GM21381 (cell line): Measurements from ENCODE around the gene PTGDR.

ENCODE experiments used
- ATAC-seq: cut with Tn5 transposase; IDR thresholded peaks from one replicate; pipeline ENCODE4 v1.9.1; 2021; ENCODE audit warnings: mild to moderate bottlenecking, moderate library complexity; ENCODE audit not compliant: unreplicated experiment

The PTGDR gene

GRCh38 chr14:52307905-52308304 is 40.4 kb downstream of the PTGDR start:
- no peak for ATAC-seq

- no peak for ATAC-seq
These were observed 43.0 kb downstream of the PTGDR start for GRCh38 chr14:52310541-52310940.

DNA sequence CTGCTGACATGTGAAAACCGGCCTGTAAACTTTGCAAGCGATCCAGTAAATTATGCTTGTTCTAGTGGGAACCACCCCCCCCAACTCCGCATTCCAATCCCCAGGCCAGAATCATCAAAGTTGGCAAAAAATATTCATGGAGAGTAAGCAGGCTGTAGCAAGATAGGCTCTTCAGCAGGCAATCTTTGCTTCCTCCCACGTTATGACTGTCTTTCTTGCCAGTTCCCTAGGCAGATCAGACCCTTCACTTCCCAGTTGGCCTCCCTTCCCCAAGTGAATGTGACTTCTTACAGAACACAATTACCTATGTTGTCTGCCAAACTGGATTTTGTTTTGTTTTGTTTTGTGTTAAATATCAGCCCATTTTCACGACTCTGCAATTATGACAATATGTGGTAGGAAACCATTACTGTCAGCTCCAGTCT is 45.4 kb downstream of the PTGDR start:
- no peak for ATAC-seq

DNA sequence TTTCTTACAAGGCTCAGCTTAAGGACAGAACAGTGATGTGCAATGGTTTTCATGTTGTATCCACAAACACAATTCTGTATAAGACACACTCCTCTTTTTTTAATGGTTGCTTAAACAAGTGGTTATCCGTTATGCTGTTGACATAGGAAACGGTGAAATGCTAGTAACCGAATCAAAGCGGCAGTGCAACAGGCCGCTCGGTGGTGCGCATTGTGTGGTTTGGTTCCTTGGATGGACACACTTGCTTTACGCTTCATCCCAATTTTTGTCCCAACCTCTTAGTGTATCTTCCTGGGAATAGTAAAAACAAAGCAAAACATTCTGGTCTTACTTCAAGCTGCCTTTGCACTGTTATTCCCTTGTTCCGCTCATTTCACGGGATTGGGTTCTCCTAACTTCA is 46.0 kb downstream of the PTGDR start:
- no peak for ATAC-seq

- peak; percentile 51 for ATAC-seq
These were observed 46.6 kb downstream of the PTGDR start, which contains the start of gene PTGER2 for GRCh38 chr14:52313903-52314594. TSS of gene PTGER2 (plus strand) at chr14:52314312. CDS start at chr14:52314549, 237 bp downstream.

- no peak for ATAC-seq
These were observed 47.3 kb downstream of the PTGDR start for GRCh38 chr14:52314595-52315354.

DNA sequence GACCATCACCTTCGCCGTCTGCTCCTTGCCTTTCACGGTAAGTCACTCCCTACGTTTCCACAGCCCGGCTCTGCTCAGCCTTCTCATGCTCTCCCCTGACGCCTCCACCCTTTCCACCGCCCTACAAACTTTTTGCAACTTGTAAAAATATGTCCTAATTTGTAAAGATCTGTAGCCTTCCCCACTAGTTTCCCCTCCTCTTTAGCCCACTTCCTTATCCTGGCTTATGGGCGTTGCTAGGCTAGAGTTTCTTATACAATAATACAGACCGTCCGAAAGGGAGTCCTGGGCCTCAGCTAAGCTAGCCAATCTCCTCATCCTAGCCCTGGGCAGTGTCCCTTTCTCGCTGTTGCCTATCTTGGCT is 47.8 kb downstream of the PTGDR start:
- no peak for ATAC-seq

DNA sequence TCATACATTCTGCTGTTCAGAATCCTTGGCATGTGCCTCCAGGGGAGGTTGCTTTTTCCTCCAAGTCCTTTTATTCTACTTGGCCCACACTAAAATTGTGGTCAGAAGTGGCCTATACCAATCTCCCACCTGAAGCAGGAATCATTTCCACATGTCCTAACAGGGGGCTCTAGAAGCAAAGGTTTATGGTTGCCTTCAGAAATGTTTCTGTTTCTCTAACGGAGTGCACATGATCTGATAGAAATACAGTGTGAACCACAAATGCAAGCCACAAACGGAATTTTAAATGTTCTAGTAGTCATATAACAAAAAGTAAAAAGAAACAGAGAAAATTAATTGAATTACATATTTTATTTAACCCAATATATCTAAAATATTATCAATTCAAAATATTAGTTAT is 50.6 kb downstream of the PTGDR start:
- ATAC-seq: no peak

DNA sequence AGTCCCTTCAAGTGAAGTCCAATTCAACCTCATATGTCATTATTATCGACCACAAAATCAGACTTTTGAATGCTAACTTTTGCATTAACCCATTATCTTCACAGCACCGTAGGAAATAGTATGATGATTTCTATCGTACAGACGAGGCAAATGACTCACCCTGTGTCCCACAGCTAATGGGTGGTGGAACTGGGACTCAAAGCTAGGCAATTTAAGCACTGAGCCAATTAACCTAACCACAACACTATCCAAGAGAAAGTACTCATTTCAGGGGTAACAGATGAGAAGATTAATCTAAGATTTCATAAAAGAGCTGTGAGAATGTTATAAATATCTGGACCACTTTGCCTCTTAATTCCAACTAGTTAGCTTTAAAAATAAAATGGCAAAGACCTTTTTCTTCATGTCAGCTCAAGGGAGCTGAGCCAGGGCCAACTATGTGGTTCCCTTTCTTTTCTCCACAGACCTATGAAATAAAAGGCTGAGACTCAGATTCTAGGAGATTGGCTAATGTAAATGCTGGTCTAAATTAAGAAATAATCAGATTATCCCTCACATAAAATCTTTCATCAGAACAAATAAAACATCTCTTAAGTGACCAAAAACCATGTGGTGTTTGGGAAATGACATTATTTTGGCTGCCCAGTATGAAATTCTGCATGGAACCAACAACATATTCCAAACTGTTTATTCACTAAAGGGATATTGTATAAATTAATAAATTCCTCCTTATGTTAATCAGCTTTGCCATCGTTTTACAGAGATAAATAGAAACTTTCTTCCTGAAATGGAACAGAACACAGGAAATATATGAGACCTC is 51.5 kb downstream of the PTGDR start:
- no peak for ATAC-seq

GRCh38 chr14:52319919-52320318 is 52.4 kb downstream of the PTGDR start:
- no peak for ATAC-seq

DNA sequence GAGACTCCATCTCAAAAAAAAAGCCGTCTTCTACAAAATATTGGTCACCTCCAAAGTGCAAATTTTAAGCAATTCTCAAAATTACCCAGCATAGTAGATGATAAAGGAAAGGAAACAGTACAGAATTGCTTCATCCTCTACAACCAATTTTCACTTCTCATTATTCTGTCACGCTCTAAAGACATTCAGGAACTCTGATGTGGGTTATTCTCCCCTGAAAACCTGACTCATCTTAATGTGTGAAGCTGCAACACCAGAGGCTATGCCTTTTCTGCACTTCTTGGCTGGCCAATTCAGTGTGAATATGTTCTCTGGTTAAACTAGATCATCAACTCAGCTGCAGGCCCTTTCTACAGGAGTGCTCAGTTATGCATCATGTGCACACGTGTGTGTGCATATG is 57.6 kb downstream of the PTGDR start:
- peak; percentile 94 for ATAC-seq

GRCh38 chr14:52325630-52326029 is 58.1 kb downstream of the PTGDR start:
- no peak for ATAC-seq
